Stomach (tissue), 9 donors: ENCODE results near the gene ARAP3. TPM values are rescaled to one million over a fixed set of nuclear protein-coding genes. Genes with fewer than 3 reads are reported as not detected.

ENCODE experiments used
- DNase-seq, 2 donors: peaks; one replicate each; pipeline versions ENCODE4 v3.0.0 to v3.0.0-alpha.2; 2013 to 2019
- H3K27ac ChIP-seq, 5 donors: fragments of 200-600 bp in 4 of 5; sonication (generic) in 4 of 5; one replicate each; pipeline ENCODE4 v1.5.1; 2013 to 2019; ENCODE audit warnings: mild to moderate bottlenecking in 1 of 5, moderate library complexity in 1 of 5
- H3K27me3 ChIP-seq, 3 donors: fragments of 200-600 bp; sonication (generic); one replicate each; pipeline ENCODE4 v1.5.1; 2017 to 2019; ENCODE audit warnings: mixed run types in 1 of 3
- H3K36me3 ChIP-seq, 4 donors: fragments of 200-600 bp; sonication (generic); 1 replicate in 3 of 4; 2 replicates in 1 of 4; pipeline ENCODE4 v1.5.1; 2016 to 2019
- H3K4me1 ChIP-seq, 4 donors: fragments of 200-600 bp; sonication (generic); one replicate each; pipeline ENCODE4 v1.5.1; 2016 to 2019
- H3K4me3 ChIP-seq, 4 donors: fragments of 200-600 bp; sonication (generic) in 3 of 4; one replicate each; pipeline ENCODE4 v1.5.1; 2016 to 2019; ENCODE audit warnings: mild to moderate bottlenecking in 1 of 4
- H3K9me3 ChIP-seq, 4 donors: fragments of 200-600 bp; sonication (generic); one replicate each; pipeline ENCODE4 v1.5.1; 2016 to 2019
- EP300 ChIP-seq: sonication (generic); formaldehyde crosslinking; IDR thresholded peaks from one replicate; pipeline ENCODE4 v1.6.1; 2017; ENCODE audit warnings: antibody characterized with exemption
- POLR2A ChIP-seq, 4 donors: fragments of 450-650 bp; IDR thresholded peaks; one replicate each; pipeline ENCODE4 v1.6.1; 2016; ENCODE audit warnings: antibody characterized with exemption in 4 of 4, control low read depth in 2 of 4, mild to moderate bottlenecking in 1 of 4, moderate library complexity in 1 of 4
- POLR2AphosphoS5 ChIP-seq, 3 donors: sonication (generic); formaldehyde crosslinking; IDR thresholded peaks; one replicate each; pipeline ENCODE4 v1.6.1; 2016; ENCODE audit warnings: antibody characterized with exemption in 3 of 3
- WGBS, 5 donors: extraction: QIAGEN DNeasy Blood & Tissue Kit in 3 of 5; methylation state at CpG; one replicate each; pipeline versions ENCODE4 v1.1.5 to v1.1.7; 2013 to 2018; 5-methylcytosine and 5-hydroxymethylcytosine counted together
- intact Hi-C: fragments of 100-400 bp; cut with DNase I; formaldehyde crosslinking; loops from one replicate; pipeline ENCODE4 v1.15.1; 2023; ENCODE audit warnings: low total_unique reads
- polyA plus RNA-seq, 3 donors: library from polyadenylated mRNA; stranded (reverse); fragments of 200-250 nt; gene quantifications; one replicate each; pipeline ENCODE4 v1.2.3, GENCODE V29; 2013
- total RNA-seq, 5 donors: library from RNA; depleted of rRNA; stranded (reverse); fragments of >200 nt; gene quantifications; one replicate each; pipeline versions ENCODE4 v1.1.0 to v1.2.3, GENCODE V29; 2014 to 2016
- TF ChIP-seq, protein P1 (sequence below), 7 experiments: fragments of 450-650 bp in 4 of 7; fragments of 200-600 bp in 3 of 7; sonication (generic) in 3 of 7; IDR thresholded peaks; one replicate each; pipeline ENCODE4 v1.5.1; 2016 to 2019; ENCODE audit warnings: antibody characterized with exemption in 7 of 7, control low read depth in 2 of 7, mild to moderate bottlenecking in 1 of 7
- donor health status: healthy with polysubstance abuse.
- donor health status: Bipolar disorder and iron deficiency.
- donor health status: healthy.

The ARAP3 gene
- total and polyA plus RNA-seq, 8 donors = 2.3 to 11.9 (median 5.6) TPM

DNA sequence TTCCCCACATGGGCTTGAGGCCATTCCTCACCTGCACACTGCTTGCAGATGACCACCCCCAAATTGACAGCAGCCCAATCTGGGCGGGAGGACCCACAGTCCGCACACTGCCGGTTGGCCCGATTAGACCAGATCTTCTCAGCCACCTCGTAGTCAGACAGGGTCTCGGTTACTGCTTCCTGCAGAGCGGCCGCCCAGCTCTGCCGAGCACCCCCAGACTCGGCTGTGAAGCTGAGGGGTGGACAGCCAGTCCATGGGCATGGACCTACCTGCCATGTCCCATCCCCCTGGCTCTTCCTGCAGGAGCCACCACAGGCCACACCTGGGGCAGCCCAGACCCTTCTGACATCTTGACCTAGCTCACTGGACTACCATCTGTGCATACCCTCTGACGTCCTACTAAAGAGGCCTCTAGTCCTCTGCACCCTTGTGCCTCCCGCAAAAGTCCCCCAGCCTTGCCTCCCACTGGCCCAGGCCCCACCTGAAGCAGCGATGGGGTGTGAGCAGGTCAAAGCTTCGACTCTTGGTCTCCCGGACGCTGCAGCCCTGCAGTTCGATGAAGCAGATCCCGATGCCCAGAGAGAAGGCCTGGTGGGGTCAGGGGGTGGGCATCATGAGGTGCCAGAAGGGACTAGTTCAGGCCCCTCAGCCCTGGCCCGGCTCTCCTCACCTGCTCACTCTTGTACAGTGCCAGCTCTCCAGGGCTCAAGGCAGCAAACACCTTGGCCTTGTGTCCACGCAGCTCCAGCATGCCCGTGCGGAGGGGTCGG, 9.8 kb downstream of the ARAP3 start:
- WGBS, 5 donors = 92 to 95% (median 93%) methylated on average over 15 to 23 of the region's 23 CpGs
- intact Hi-C loops = no loop called here

DNA sequence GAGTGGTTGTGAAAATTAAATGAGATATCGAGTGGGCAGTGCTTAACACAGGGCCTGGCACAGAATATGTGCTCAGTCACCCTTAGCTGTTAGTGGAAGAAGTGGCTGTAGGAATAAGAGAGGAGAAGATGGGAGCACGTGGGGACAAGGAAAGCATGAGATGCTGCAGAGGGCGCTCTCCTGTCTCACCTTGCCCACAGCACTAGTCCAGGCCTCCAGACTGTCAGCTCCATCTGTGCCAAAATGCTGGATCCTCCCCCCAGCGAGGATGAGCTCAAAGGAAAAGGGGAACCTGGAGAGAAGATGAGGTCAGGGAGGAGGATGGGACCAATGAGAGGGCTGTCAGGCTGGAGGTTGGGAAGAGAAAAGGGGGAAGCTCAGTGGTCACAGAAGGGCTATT, 12.5 kb downstream of the ARAP3 start:
- Histone ChIP-seq H3K9me3 (no peaks in the 10 kb centered on the region), H3K36me3 (peaks cover 0 to 31% (median 28%) of the 10 kb centered on the region in 4 donors), H3K4me3 (no peak overlapping the region), H3K4me1 (peaks cover 0 to 8% (median 7%) of the 10 kb centered on the region in 4 donors), H3K27ac (no peak overlapping the region), H3K27me3 (no peaks in the 10 kb centered on the region)
- intact Hi-C loops = no loop called here
- WGBS, 5 donors = 77 to 87% (median 81%) methylated on average over 4 of the region's 4 CpGs
- TF ChIP-seq, protein P1, sequence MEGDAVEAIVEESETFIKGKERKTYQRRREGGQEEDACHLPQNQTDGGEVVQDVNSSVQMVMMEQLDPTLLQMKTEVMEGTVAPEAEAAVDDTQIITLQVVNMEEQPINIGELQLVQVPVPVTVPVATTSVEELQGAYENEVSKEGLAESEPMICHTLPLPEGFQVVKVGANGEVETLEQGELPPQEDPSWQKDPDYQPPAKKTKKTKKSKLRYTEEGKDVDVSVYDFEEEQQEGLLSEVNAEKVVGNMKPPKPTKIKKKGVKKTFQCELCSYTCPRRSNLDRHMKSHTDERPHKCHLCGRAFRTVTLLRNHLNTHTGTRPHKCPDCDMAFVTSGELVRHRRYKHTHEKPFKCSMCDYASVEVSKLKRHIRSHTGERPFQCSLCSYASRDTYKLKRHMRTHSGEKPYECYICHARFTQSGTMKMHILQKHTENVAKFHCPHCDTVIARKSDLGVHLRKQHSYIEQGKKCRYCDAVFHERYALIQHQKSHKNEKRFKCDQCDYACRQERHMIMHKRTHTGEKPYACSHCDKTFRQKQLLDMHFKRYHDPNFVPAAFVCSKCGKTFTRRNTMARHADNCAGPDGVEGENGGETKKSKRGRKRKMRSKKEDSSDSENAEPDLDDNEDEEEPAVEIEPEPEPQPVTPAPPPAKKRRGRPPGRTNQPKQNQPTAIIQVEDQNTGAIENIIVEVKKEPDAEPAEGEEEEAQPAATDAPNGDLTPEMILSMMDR (IDR thresholded peaks at IDR 0.05) = no peak
- TF ChIP-seq EP300 = no peak
- TF ChIP-seq POLR2AphosphoS5 (IDR thresholded peaks at IDR 0.05) = no peak
- DNase-seq = no peak

More for the DNA sequence above, 9.8 kb downstream of the ARAP3 start:
- Histone ChIP-seq H3K9me3 (no peaks in the 10 kb centered on the region), H3K4me1 (no peaks in the 10 kb centered on the region), H3K27ac (no peak overlapping the region), H3K4me3 (no peak overlapping the region), H3K27me3 (no peaks in the 10 kb centered on the region), H3K36me3 (peaks cover 0 to 31% (median 28%) of the 10 kb centered on the region in 4 donors)
- no peak for DNase-seq
- TF ChIP-seq, protein P1 (IDR thresholded peaks at IDR 0.05) = no peak
- TF ChIP-seq POLR2AphosphoS5 (IDR thresholded peaks at IDR 0.05) (no peak), EP300 (no peak), POLR2A (IDR thresholded peaks at IDR 0.05) (no peak)

DNA sequence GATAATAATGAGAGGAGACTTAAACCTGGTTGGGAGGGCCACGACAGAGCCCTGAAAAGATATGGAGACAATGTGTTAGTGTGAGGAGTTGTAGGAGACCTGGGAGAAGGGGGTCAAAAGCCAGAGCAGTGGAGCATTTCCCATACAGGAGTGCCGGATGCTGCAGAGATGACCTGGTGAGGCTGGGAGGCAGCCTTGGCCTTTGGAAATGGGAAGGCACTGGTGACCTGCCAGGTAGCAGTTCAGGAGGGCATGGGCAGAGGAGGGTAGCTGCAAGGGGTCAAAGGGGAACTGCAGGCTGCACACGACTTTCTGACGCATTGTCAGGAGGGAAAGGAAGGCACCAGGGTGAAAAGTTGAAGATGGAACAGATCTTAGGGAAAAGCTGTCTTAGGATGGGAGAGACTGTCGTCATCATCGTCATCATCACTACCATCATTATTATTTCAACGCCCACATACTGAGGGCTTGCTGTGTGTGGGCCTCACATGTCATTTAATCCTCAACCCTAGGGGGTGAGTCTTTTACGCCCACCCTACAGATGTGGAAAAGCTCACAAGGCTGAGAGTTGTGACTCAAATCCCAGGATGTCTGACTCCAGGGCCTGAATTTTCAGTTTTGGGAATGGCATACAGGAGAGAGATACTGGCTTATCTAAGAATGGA, 13.3 kb downstream of the ARAP3 start:
- TF ChIP-seq, protein P1 (IDR thresholded peaks at IDR 0.05) = no peak
- TF ChIP-seq POLR2AphosphoS5 (IDR thresholded peaks at IDR 0.05) = no peak
- no peak for TF ChIP-seq EP300
- no peak for TF ChIP-seq POLR2A (IDR thresholded peaks at IDR 0.05)
- DNase-seq = no peak
- H3K27me3 ChIP-seq = no peaks in the 10 kb centered on the region
- peaks cover 0 to 8% (median 7%) of the 10 kb centered on the region in 4 donors for H3K4me1 ChIP-seq
- no peaks in the 10 kb centered on the region for H3K9me3 ChIP-seq
- intact Hi-C loops = no loop called here
- WGBS, 5 donors = 81 to 88% (median 82%) methylated on average over 8 of the region's 8 CpGs
- H3K36me3 ChIP-seq = peaks cover 0 to 36% (median 34%) of the 10 kb centered on the region in 4 donors
- H3K27ac ChIP-seq = no peak overlapping the region
- H3K4me3 ChIP-seq = no peak overlapping the region

DNA sequence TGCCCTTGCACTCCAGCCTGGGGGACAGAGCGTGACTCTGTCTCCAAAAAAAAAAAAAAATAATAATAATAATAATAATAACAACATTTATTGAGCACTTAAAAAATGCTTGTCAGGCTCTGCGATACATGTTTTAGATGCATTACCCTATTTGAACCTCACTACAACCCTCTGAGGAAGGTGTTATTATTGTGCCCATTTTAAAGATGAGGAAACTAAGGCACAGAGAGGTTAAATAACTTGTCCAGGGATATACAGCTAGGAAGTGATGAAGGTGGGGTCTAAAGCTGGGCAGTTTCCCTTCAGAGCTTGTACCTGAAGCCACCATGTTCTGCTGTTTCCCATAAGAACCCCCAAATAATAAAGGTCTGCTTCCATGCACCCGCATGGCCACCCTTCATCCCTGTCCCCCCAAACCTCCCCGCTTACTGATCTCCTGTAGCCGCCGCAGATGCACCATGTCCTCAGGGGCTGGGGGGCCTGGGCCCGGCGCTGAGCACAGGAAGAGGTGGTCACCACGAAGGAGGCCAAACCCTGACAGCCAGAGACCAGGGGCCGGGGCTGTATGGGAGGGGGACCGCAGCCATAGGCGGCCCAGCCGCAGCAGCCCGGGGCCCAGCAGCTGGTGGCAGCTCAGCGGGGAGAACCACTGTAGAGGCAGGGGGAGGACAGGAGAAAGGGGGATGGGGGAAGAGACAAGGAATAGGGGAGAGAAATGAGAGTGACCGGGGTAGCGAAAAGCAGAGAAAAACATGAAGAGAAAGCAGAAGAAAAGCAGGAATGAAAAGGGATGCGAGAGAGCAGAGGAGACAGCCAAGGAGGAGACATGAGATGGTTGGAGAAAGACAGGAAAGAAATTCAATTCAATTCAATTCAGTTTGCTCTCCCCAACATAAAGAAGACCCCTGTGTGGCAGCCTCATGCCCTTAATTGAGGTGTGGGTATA, 15.8 kb downstream of the ARAP3 start:
- no peaks in the 10 kb centered on the region for H3K27me3 ChIP-seq
- WGBS, 5 donors = 90 to 95% (median 93%) methylated on average over 16 to 18 of the region's 18 CpGs
- no peak for DNase-seq
- no peaks in the 10 kb centered on the region for H3K9me3 ChIP-seq
- H3K27ac ChIP-seq = no peak overlapping the region
- intact Hi-C loops = no loop called here
- peaks cover 0 to 8% (median 7%) of the 10 kb centered on the region in 4 donors for H3K4me1 ChIP-seq
- no peak overlapping the region for H3K4me3 ChIP-seq
- peaks cover 4 to 41% (median 26%) of the 10 kb centered on the region in 4 donors for H3K36me3 ChIP-seq
- TF ChIP-seq POLR2AphosphoS5 (IDR thresholded peaks at IDR 0.05) = no peak
- no peak for TF ChIP-seq EP300
- TF ChIP-seq POLR2A (IDR thresholded peaks at IDR 0.05) = no peak
- TF ChIP-seq, protein P1 (IDR thresholded peaks at IDR 0.05) = no peak
